Prostate gland (tissue), 2 donors: ENCODE results near the gene PFDN6. TPM values are rescaled to one million over a fixed set of nuclear protein-coding genes. Genes with fewer than 3 reads are reported as not detected.

Experiments used
- DNase-seq: peaks from one replicate; pipeline ENCODE4 v3.0.0-alpha.2; 2019; ENCODE audit warnings: low spot score
- H3K27ac ChIP-seq, 2 donors: fragments of 200-600 bp; sonication (generic); 2 replicates each; pipeline ENCODE4 v1.5.1; 2017 to 2019
- H3K27me3 ChIP-seq: fragments of 200-600 bp; sonication (generic); replicated peaks from 2 replicates; pipeline ENCODE4 v1.5.1; 2019; ENCODE audit not compliant: insufficient read depth
- H3K36me3 ChIP-seq, 2 donors: fragments of 200-600 bp; sonication (generic); 1 replicate in 1 of 2; 2 replicates in 1 of 2; pipeline versions ENCODE4 v1.5.1 to v1.8.1; 2017 to 2019
- H3K4me1 ChIP-seq: fragments of 200-600 bp; sonication (generic); replicated peaks from 2 replicates; pipeline ENCODE4 v1.5.1; 2019
- H3K4me3 ChIP-seq, 2 donors: fragments of 200-600 bp; sonication (generic); 2 replicates each; pipeline ENCODE4 v1.5.1; 2017 to 2019
- H3K9me3 ChIP-seq: fragments of 200-600 bp; sonication (generic); 2 replicates; pipeline ENCODE4 v1.5.1; 2017
- CTCF ChIP-seq, 4 experiments: fragments of 200-600 bp in 2 of 4; fragments of 450-650 bp in 2 of 4; sonication (generic) in 2 of 4; IDR thresholded peaks; 1 replicate in 3 of 4; 2 replicates in 1 of 4; pipeline ENCODE4 v1.5.1; 2016 to 2019; ENCODE audit warnings: antibody characterized with exemption in 4 of 4, mild to moderate bottlenecking in 2 of 4, moderate library complexity in 2 of 4
- POLR2A ChIP-seq: fragments of 450-650 bp; IDR thresholded peaks from one replicate; pipeline ENCODE4 v1.6.1; 2016; ENCODE audit warnings: antibody characterized with exemption, mild to moderate bottlenecking
- POLR2AphosphoS5 ChIP-seq: sonication (generic); formaldehyde crosslinking; IDR thresholded peaks from one replicate; pipeline ENCODE4 v1.6.1; 2017; ENCODE audit warnings: antibody characterized with exemption
- WGBS: methylation state at CpG from one replicate; pipeline ENCODE4 v1.1.5; 2018; 5-methylcytosine and 5-hydroxymethylcytosine counted together
- intact Hi-C: fragments of 100-400 bp; cut with DNase I; formaldehyde crosslinking; loops from one replicate; pipeline ENCODE4 v1.14.2; 2022
- total RNA-seq, 2 donors: library from RNA; depleted of rRNA; stranded (reverse); fragments of >200 nt; gene quantifications; one replicate each; pipeline ENCODE4 v1.1.0, GENCODE V29; 2016

The PFDN6 gene
- total RNA-seq, 2 donors from 2014 or later, result 24.1 to 59.7 TPM

GRCh38 chr6:33248643-33248931 lies 40.8 kb upstream of the PFDN6 start:
- 0% methylated on average over 18 of the region's 18 CpGs for WGBS
- Histone ChIP-seq H3K4me1 (no peaks in the 10 kb centered on the region), H3K36me3 (no peaks in the 10 kb centered on the region), H3K27me3 (no peaks in the 10 kb centered on the region), H3K27ac (peak overlapping the region; percentile 88 to 91), H3K4me3 (peak overlapping the region; percentile 41 to 44), H3K9me3 (no peaks in the 10 kb centered on the region)
- intact Hi-C loops, result loop anchor here (1.0 to 10.0 kb wide), 4 partner anchors 48 to 234 kb away; partner anchors contain the start of genes RXRB and SLC39A7
- TF ChIP-seq POLR2A (no peak), POLR2AphosphoS5 (no peak), CTCF (IDR thresholded peaks at IDR 0.05) (no peak)
- DNase-seq, result no peak

DNA sequence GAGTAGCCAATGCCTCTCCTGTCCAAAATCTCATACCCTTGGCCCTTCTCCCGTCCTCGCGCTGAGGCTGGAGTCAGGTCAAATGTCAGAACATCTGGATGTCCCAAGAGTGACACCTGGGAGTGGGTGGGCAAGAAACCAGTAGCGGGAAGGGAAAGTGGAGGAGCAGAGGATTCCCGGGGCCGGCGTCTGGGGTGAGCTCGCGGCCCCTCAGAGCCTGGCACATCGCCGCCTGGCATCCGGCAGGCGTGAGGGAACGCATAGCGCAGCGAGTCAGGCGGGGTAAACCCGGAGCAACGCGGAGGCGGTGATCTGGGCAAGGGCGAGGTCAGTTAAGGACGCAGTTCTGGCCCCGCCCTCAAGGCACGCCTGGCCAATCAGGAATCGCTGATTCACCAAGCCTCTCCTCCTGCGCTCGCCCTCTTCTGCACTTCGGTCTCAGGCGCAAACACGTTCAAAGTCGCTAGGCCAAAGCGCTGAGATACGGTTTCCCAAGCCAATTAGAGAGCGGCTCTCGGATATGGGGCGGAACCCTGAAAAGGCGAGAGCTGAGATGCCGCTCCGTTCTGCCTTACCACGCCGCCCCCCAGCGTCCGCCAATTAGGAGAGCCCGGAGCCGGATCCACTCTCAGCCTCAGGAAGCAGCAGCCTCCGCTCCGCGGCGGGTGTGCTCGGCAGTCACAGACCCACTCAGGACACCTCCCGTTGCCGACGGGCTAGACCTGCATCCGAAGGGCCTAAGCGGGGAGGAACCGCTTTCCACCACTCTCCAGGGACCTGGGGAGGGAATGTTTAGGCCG lies 40.3 kb upstream of the PFDN6 start:
- TF ChIP-seq POLR2AphosphoS5 (peak; percentile 98), CTCF (IDR thresholded peaks at IDR 0.05) (peak in 2 of 4 experiments; percentile 31 to 56), POLR2A (peak; percentile 78)
- Histone ChIP-seq H3K27ac (peak overlapping the region; percentile 88 to 91), H3K4me1 (no peaks in the 10 kb centered on the region), H3K27me3 (no peaks in the 10 kb centered on the region), H3K9me3 (no peaks in the 10 kb centered on the region), H3K4me3 (peak overlapping the region; percentile 41 to 44), H3K36me3 (no peaks in the 10 kb centered on the region)
- 1% methylated on average over 39 of the region's 58 CpGs for WGBS
- peak; percentile 98 for DNase-seq
- intact Hi-C loops, result loop anchor here (1.0 to 10.0 kb wide), 4 partner anchors 48 to 234 kb away; partner anchors contain the start of genes RXRB and SLC39A7

DNA sequence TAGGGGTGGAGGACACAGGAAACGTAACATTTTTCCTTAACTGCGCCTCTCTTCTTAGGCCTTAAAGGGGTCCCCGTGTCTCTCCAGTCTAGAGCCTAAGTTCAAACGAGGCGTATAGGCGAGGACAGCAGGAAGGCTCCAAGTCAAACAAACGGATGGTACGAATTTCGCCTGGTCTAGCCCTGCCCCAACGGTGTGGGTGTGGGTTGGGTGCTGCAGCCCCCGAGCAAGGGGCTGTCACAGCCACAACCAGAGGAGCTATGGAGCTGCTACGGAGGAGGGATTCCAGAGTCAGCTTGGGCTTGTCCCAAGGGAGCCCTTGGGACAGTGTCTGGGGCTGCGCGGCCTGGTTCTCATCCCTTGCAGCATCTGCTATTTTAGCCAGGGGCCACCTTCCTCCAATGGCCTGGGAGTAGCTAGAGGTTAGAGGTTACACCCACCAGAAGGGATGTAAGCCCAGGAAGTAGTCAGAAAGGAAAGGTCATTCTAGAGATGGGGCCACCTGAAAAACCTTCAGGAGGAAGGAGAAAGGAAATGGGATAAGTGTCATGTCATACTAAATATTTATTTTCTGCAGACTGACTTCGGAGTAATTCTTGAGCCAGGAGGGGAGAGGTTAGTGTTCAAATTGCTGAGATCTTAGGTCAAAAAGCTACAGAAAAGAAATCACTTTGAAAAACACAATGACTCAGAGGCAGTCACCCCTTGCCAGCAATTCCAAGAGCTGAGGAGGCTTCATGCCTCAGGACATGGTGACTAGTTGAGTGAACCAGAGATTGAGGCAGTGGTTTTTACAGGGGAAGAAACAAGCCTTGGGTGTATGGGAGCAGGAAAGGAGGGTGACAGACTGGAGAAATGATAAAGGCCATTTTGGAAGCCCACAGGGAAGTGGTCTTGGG lies 39.4 kb upstream of the PFDN6 start:
- no peaks in the 10 kb centered on the region for H3K36me3 ChIP-seq
- no peaks in the 10 kb centered on the region for H3K27me3 ChIP-seq
- no peaks in the 10 kb centered on the region for H3K4me1 ChIP-seq
- H3K4me3 ChIP-seq, result peak overlapping the region; percentile 41 to 44
- 10% methylated on average over 15 of the region's 15 CpGs for WGBS
- H3K9me3 ChIP-seq, result no peaks in the 10 kb centered on the region
- intact Hi-C loops, result loop anchor here (2.0 to 10.0 kb wide), 3 partner anchors 49 to 235 kb away; partner anchors contain the start of genes RXRB and SLC39A7
- no peak for DNase-seq
- TF ChIP-seq POLR2AphosphoS5, result no peak
- TF ChIP-seq CTCF (IDR thresholded peaks at IDR 0.05), result no peak
- no peak for TF ChIP-seq POLR2A
- peak overlapping the region; percentile 88 to 91 for H3K27ac ChIP-seq

DNA sequence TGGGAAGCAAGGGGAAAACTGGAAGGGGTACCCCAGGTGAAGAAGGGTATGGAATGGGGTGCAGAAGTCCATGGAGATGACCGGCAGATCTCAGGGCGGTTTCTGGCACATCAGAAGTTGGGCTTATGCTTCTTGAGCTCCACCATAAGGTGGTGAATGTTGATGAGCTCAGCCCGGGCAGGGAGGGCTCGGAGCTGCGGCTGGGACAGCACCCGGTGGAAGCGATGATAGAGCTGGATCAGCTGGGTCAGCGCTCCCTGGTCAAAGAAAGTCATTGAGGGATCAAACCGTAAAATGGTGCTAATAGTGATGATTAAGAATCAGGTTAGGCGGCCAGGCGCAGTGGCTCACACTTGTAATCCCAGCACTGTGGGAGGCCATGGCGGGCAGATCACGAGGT lies 38.7 kb upstream of the PFDN6 start:
- TF ChIP-seq POLR2AphosphoS5 (no peak), CTCF (IDR thresholded peaks at IDR 0.05) (no peak), POLR2A (no peak)
- H3K9me3 ChIP-seq, result no peaks in the 10 kb centered on the region
- H3K4me3 ChIP-seq, result no peak overlapping the region
- H3K27ac ChIP-seq, result no peak overlapping the region
- H3K36me3 ChIP-seq, result no peaks in the 10 kb centered on the region
- intact Hi-C loops, result no loop called here
- H3K27me3 ChIP-seq, result no peaks in the 10 kb centered on the region
- no peaks in the 10 kb centered on the region for H3K4me1 ChIP-seq
- WGBS, result 89% methylated on average over 13 of the region's 13 CpGs
- DNase-seq, result no peak
